GM20000 (cell line): ENCODE measurements around the gene ITCH.

Source experiments
- DNase-seq: peaks from one replicate; pipeline ENCODE4 v3.0.0; 2012; ENCODE audit warnings: low spot score
- CTCF ChIP-seq: IDR thresholded peaks from 2 replicates; pipeline ENCODE4 v1.5.1; 2012; ENCODE audit warnings: mild to moderate bottlenecking, control low read depth; ENCODE audit errors: extremely low read depth, missing control alignments

Gene ITCH

GRCh38 chr20:34363062-34363464 lies at the start of gene ITCH:
Gene ITCH, plus strand, starts transcription at chr20:34363273. Its CDS starts 30,539 bp downstream, at chr20:34393812.
- peak; percentile 96 for DNase-seq
- TF ChIP-seq CTCF, result no peak

- DNase-seq, result no peak
- no peak for TF ChIP-seq CTCF
Observed at GRCh38 chr20:34315236-34315635, 47.8 kb upstream of the ITCH start.

GRCh38 chr20:34316196-34316814 lies 46.8 kb upstream of the ITCH start:
- no peak for TF ChIP-seq CTCF
- DNase-seq, result no peak

- no peak for DNase-seq
- no peak for TF ChIP-seq CTCF
Observed at GRCh38 chr20:34318609-34319443, 44.2 kb upstream of the ITCH start.

- TF ChIP-seq CTCF, result no peak
Observed at GRCh38 chr20:34320861-34321260, 42.2 kb upstream of the ITCH start.

GRCh38 chr20:34322267-34323105 lies 40.6 kb upstream of the ITCH start:
- no peak for TF ChIP-seq CTCF
- no peak for DNase-seq

More at GRCh38 chr20:34320861-34321260, 42.2 kb upstream of the ITCH start:
- no peak for DNase-seq
